Measurements from ENCODE around the gene KMO.
A peak's percentile ranks its signal among the peaks of the same experiment; 100 is the strongest.

Gene KMO

DNA sequence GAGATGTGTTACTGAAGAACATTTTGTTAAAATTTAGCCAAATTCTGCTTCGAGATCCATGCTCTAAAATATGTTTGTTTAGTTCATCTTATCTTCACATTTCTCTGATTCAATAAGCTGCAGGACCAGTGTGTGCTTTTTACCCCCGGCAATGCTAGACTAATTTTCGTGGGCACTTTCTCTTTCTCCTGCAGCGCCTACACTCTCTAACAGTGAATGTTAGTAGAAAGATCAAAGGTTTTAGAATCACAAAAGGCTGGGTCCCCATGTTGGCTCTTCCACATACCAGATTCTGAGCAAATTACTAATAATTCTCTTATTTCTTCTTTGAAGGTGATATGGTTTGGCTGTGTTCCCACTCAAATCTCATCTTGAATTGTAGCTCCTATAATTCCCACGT, 99.5 kb downstream of the KMO start:
- no peak for DNase-seq

DNA sequence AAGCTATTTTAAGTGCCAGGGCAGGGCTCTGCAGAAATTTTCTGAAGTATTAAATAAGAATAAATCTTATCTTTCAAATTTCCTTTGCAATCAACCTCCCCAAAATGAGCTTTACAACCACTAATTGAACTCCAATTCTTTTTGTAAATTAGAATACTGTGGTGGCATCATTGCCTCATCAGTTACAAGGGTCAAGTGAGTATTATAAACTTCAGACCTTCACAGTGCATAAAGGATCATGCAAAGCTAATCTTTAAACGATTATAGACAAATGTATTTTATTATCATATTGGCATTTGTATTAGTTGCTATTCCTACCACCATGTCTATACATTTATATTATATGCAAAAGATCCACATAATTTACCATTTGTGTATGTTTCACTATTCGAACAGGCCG, 100.8 kb downstream of the KMO start:
- DNase-seq: no peak

DNA sequence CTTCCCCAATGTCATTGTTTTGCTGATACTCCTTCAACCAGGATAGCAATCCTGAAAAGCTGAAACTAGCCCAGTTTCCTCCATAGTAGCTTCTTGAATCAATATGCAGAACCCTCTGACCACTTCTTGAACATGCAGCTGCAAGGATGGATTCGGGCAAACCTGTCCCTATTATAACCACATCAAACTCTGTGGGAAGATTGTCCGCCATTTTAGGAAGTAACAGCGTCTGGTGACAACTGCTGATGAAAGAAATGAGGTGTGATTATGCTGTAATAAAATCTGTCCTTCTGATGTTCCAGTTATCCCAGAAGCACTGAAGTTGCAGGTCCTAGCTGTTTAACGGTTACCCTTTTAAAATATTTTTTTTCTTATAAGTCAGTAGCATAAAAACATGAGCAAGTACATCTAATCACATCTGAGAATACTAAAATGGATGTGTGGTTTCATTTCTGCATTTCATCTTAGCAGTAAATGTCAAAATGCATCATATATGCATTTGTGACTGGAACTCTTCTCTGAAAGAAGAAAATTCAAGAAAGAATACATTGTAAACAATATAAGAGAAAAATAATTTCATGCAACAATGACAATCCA, 103.5 kb downstream of the KMO start:
- DNase-seq: no peak

DNA sequence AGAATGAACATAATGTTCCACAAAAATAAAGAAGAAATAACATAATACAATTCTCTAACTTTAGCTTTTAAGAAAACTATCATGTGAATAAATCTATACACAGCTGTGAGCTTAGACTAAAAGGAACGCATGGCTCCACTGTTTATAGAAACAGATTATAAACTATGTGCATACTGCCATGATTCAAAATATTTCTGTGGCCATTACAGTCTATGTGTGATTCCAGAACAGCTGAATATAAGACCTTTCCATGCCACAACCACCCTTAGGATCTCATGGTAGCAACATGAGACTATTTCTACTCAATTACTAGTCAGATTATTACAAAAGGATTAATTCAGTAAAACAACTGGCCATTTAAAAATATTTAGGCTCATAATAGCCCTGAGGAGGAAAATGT, 104.1 kb downstream of the KMO start:
- no peak for DNase-seq

DNA sequence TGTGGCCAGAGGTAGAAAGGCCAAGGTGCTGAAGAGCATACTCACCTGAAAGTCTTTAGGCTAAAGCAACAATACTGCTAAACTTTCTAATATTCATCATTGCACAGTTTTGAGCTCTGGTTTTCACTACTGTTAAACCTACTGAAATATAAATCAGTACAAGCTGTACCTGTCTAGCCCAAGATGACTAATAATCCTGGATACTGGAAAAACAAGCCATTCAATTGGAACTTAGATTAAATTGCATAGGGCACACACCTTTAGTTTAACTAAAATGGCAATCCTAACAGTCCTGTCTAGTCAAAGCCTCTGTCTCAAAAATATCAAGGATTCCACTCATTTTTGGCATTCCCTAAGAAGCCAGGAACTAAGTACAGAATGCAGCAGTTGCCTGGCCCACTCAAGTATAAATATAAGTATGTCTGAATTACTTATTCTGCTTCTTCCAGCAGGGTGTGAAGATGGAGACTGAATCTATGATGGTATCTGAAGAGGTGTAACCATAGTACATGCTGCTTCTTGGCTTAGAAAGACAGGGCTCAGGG, 104.9 kb downstream of the KMO start:
- DNase-seq: no peak

DNA sequence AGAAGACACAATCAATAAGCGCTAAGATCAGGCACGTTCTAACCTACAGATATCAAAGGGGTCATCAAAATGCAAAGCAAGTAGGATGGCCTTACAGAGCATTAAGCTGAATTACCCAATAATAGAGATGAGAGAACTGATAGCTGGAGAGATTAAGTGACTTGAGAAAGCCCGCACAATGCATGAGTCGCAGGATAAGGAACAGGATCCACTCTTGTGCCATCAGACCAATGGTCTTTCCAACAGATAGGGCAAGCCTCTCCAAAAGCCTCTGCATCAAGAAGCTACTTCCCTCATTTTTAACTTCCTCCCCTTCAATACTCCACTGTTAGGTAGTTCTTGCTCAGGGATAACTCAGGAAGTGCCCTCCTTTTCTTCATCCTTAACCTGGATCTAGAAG, 105.4 kb downstream of the KMO start:
- DNase-seq: no peak

DNA sequence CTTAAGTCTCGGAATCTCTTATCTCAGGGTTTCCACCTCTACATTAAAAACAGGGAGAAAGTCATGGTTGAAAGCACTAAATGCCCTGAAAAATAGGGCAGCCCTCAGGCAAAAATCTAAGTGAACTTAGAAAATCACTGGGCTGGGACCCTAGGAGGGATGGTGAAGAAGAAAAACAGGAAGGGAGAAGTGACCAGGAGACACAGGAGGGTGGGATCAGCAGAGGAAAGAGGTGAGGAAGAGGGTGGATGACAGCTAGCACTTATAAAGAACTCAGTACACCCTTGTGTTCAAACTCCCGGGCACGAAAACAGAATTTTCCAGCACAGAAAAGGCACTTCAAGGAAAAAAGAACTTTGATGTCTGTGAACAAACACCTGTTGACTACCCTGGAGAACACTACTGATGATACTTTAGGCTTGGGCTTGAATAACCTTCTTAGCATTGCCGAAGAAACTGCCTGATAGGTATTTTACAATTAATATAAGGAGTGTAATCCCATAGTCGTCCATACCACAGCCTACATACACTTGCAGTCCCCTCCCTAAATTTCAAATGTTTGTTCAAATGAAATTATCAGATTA, 106.0 kb downstream of the KMO start:
- no peak for DNase-seq

DNA sequence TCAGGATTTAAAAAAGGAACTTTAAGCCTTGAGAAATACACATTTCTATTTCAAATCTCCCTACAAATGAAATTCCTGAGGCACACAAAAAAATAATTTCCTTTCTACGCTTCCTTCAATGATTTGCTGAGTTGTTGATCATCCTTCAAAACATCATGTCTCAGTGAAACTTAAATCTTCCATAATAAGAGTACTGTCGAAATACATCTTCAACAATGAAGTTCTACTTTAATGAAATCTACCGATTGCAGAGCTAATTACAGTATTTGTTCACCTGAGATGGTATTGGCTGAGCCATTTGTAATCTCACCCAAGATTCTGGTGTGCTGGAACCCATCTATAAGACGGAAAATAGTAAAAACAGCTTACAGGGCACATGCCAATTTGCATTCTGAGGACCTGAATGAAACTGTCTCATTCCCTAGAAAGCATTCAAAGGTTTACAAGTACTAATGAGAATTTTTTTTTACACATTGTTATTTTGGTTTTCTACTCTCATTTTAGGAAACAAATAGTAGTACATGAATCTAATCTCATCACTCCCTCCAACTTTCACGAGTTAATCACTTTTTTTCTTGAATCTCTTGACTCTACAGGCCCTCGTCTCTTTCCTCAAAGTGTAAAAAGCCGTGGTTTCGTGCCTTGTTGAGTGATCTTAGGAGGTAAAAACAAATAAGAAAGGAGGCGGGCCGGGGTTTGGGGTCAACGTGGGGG, 106.9 kb downstream of the KMO start:
- no peak for DNase-seq

DNA sequence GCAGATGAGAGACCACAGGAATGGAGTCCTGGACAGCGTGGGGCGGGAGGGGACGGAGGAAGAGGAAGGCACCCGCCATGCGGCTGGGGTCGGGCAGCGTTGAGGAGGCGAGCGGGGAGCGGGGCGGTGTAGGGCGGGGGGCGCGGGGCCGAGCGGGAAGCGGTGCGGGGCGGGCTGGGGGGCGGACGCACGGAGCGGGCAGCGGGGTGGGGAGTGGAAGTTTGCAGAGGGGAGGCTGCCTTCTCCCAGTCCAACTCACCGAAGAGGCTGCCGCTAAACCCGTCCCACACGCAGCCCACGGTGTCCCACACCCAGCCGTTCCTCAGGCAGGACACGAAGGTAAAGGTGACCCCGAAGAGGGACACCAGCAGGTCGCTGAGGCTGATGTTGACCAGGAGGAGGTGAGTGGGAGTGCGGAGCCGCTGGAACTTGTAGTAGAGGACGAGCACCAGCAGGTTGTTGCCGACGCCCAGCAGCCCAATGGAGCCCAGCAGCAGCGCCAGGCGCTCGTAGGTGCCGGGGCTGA, 107.5 kb downstream of the KMO start:
- peak; percentile 26 for DNase-seq

DNA sequence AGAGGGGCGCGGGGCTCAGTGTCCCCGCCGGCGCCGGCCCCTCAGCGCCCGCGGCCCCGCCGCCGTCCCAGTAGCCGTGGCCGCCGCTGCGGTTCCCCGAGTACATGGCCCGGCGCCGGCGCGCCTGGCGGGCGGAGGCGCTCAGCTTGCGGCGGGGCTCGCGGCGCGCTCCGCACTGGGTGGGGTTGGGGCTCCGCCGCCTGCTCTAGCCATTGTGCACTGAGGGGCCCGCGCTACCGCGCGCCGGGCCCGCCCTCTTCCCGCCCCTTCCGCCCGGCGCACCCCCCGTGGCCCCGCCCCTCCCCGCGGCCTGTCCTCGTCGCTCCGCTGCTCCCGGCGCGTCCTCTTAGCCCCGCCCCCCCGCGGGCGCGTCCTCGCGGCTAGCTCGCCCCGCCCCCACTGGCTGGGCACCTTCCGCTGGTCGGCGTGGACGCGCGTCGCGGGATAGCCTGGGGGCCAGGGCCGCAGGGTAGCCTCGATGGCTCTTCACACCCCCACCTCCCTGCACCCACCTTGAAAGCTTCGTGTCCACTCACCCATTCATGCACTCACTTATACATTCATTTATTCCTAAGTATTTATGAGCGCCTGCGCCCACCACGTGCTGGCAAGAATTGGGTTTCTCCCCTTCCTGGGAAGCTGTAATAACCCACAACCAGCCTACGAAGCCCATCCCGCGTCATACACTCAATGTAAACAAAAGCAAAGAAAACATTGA, 108.1 kb downstream of the KMO start, which contains the start of the genes CHML and OPN3:
TSS of gene CHML (minus strand) at position 221 of the 718 bp plus-strand sequence. CDS start 4,603 bp downstream, outside the sequence.
TSS of gene OPN3 (minus strand) at position 221 of the 718 bp plus-strand sequence. CDS start at position 106, 115 bp downstream.
- peak; percentile 90 for DNase-seq

DNA sequence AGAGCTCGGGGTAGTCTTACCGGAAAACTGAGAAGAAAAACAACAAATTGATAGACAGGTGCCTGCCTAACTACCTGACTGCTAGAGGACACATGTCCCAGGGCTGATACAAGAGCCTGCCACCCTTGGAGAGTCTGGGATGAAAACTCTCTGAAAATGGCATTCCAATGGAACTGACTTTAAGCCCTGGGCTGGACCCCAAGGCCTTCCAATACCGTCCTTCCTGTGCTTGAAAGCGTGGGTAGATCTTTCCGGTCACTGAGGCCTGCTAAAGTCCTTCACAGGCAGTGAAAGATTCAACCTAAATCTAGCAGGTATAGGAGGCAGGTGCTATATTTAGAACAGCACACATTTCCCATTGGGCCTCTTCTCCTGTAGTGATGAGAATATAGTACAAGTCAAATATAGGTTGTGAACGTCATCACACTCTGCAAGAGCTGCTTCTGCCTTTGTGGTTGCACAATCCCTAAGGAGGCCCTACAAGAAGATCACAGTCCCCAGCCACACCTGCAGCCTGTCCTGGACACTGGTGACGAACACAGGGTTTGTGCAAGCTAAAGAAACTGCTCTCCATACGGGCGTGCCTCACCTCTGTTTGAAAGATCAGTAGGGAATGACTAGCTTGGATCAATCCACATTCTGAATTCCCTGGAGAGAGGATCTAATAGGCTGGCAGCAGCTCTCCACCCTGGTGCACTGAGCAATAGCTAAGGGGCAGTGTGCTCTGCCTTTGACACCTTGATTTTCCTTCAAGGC, 108.9 kb downstream of the KMO start:
- DNase-seq: no peak

DNA sequence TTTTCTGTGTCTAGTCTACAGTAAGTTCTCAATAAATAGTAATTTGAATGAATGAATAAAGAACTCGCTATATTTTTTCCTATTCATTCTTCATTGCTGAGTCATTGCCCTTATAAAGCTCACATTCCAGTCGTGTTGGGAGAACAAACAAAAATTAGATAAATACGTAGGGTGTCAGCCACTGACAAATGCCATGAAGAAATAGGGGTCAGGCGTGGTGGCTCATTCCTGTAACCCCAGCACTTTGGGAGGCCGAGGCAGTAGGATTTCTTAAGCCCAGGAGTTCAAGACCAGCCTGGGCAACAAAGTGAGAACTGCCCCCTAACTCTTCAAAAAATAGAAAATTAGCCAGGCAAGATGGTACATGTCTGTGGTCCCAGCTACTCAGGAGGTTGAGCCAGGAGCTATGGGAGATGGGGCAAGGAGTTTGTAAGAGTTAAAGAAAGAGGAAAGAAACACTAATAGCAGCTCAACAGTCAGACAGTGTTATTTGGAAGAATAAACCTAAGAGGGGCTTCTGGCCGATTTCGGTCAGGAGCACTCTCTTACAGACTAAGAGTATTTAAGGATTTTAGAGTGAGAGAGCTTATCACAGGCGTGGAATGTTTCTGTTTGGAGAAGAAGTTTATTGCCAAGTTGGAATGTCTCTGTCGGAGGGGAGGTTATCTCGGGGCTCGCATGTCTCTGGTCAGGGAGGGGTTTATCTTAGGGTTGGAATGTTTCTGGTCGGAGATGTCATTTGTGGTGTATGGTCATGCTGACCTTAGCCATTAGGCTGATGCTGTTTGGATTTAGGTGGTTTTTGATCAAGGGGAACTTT, 109.8 kb downstream of the KMO start:
- no peak for DNase-seq

DNA sequence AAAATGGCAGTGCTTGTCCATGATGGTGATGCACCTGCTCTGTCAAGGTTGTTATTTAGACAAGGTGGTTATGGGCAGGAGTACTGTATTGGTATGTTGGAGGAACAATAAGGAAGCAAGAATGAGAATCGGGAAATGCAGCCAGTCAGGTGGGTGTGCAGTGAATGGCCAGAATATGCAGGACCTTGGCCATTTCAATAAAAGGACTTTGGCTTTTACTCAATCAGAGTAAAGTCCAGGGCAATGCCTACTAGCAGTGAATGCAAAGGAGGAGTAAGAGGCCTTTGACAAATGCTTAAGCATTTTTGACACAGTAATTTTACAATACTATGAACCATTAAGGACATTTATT, 110.4 kb downstream of the KMO start:
- DNase-seq: no peak

DNA sequence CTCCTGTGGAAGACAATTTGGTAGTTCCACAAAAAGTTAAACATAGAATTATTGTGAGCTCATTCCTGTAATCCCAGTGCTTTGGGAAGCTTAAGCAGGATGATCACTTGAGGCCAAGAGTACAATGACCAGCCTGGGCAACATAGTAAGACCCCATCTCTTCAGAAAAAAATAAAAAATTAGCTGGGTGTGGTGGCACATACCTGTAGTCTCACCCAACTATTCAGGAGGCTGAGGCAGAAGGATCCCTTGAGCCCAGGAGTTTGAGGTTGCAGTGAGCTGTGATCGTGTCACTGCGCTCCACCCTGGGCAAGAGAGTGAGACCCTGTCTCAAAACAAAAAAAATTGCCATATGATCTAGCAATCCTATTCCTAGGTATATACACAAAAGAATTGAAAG, 112.1 kb downstream of the KMO start:
- DNase-seq: no peak

DNA sequence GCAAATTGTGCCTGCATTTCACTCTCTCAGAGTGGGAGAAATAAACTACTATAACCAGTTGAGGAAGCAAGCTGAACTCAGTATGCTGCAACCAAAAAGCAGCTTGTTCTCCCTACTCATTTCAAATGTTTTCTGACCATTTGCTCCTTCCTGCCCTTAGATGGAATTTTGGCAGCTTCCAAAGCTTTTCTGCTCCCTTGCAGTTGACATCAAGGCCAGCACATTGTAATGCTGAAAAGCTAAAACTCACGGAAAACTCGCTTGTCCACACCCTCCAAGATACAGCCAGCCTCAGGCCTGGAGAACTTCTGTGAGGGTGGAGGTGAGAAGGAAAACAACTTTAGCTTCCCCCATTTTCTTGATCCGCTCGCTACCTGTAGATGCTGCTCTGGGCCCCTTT, 113.0 kb downstream of the KMO start:
- DNase-seq: no peak

Measured in DMS153 (cell line).